Right atrium auricular region (tissue), 2 donors: ENCODE measurements around the gene SLC17A5. TPM values are rescaled to one million over a fixed set of nuclear protein-coding genes. Genes with fewer than 3 reads are reported as not detected.
"Not testable (repeated sequence)": the region's sequence is repeated elsewhere in the genome, so short reads cannot be mapped to it uniquely, and the experiment has no call there.

Source experiments
- DNase-seq: peaks from one replicate; pipeline ENCODE4 v3.0.0-alpha.2; 2019; ENCODE audit warnings: low spot score
- H3K27ac ChIP-seq, 2 donors: fragments of 200-600 bp; sonication (generic); 1 replicate in 1 of 2; 2 replicates in 1 of 2; pipeline ENCODE4 v1.5.1; 2016 to 2019
- H3K27me3 ChIP-seq, 2 donors: fragments of 200-600 bp; sonication (generic); one replicate each; pipeline versions ENCODE4 v1.5.1 to v1.6.0; 2017 to 2019
- H3K36me3 ChIP-seq: fragments of 200-600 bp; sonication (generic); one replicate; pipeline ENCODE4 v1.5.1; 2016
- H3K4me1 ChIP-seq, 2 donors: fragments of 200-600 bp; sonication (generic); one replicate each; pipeline versions ENCODE4 v1.5.1 to v1.6.0; 2017 to 2019
- H3K4me3 ChIP-seq, 2 donors: fragments of 200-600 bp; sonication (generic); 1 replicate in 1 of 2; 2 replicates in 1 of 2; pipeline ENCODE4 v1.5.1; 2017 to 2019; ENCODE audit warnings: mild to moderate bottlenecking in 1 of 2, moderate library complexity in 1 of 2
- H3K9me3 ChIP-seq, 2 donors: fragments of 200-600 bp; sonication (generic); one replicate each; pipeline ENCODE4 v1.5.1; 2019
- total RNA-seq, 2 donors: library from RNA; depleted of rRNA; stranded (reverse); fragments of >200 nt; gene quantifications; one replicate each; pipeline ENCODE4 v1.1.0, GENCODE V29; 2016
- TF ChIP-seq, protein P1 (sequence below), 2 donors: fragments of 200-600 bp; sonication (generic); IDR thresholded peaks; one replicate each; pipeline ENCODE4 v1.5.1; 2019; ENCODE audit warnings: antibody characterized with exemption in 2 of 2

The SLC17A5 gene
- total RNA-seq, 2 donors from 2014 or later = 10.2 to 11.8 TPM

DNA sequence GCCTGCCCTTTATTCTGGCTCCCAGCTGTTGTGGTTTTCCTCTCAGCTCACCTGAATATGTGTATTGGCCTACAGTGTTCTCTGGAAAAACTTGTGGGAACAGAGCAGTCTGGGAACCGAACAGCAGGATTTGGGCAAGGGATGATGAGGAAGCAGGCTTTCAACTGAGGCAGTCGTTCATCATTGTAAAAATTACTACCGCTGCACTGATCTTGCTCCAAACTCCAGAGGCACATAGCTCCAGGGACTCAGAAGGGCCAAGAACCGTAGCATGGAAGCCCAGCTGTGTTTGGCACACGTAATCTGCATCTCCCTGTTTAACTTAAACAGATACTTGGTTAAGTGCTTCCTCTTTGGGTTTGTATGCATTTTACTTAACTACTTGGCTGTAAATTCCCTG, 84.7 kb downstream of the SLC17A5 start:
- peaks cover 0 to 16% of the 10 kb centered on the region in 2 donors for H3K4me1 ChIP-seq
- H3K36me3 ChIP-seq = no peaks in the 10 kb centered on the region
- H3K27ac ChIP-seq = no peak overlapping the region
- no peaks in the 10 kb centered on the region for H3K27me3 ChIP-seq
- H3K4me3 ChIP-seq = no peak overlapping the region
- H3K9me3 ChIP-seq = no peaks in the 10 kb centered on the region
- no peak for DNase-seq
- TF ChIP-seq, protein P1, sequence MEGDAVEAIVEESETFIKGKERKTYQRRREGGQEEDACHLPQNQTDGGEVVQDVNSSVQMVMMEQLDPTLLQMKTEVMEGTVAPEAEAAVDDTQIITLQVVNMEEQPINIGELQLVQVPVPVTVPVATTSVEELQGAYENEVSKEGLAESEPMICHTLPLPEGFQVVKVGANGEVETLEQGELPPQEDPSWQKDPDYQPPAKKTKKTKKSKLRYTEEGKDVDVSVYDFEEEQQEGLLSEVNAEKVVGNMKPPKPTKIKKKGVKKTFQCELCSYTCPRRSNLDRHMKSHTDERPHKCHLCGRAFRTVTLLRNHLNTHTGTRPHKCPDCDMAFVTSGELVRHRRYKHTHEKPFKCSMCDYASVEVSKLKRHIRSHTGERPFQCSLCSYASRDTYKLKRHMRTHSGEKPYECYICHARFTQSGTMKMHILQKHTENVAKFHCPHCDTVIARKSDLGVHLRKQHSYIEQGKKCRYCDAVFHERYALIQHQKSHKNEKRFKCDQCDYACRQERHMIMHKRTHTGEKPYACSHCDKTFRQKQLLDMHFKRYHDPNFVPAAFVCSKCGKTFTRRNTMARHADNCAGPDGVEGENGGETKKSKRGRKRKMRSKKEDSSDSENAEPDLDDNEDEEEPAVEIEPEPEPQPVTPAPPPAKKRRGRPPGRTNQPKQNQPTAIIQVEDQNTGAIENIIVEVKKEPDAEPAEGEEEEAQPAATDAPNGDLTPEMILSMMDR (IDR thresholded peaks at IDR 0.05) = no peak

DNA sequence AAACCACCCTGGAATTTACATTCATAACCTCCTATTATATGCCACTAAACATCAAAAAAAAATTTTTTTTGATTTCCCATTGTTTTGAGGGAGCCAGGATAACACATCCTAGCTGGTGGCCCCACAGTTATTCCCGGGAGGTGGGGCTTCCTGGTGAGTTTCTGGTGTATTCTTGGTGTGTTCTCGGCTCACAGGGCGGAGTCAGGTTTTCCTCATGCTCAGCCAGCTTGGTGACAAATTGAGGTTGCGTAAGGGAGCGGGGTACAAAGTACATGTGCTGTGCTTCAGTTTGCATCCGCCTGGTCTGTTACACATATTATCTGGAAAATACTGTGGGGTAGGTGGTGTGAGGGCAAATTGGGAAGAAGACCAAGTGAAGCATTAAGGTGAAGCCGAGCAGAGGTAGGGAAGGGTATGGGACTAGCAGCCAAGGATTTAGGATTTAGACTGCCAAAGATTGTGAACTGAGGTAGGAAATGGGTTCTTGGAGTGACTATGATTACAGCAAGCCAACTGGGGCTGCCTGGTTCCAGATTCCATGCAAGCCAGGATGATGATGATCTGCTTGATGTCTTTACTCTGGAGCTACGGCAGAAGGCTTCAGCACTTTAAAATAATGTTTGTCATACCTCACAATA, 86.7 kb downstream of the SLC17A5 start:
- no peaks in the 10 kb centered on the region for H3K36me3 ChIP-seq
- H3K27ac ChIP-seq = peak overlapping the region; percentile 41 to 73
- peaks cover 0 to 16% of the 10 kb centered on the region in 2 donors for H3K4me1 ChIP-seq
- no peak overlapping the region for H3K4me3 ChIP-seq
- peak; percentile 87 for DNase-seq
- H3K9me3 ChIP-seq = no peaks in the 10 kb centered on the region
- H3K27me3 ChIP-seq = no peaks in the 10 kb centered on the region
- TF ChIP-seq, protein P1 (IDR thresholded peaks at IDR 0.05) = no peak

DNA sequence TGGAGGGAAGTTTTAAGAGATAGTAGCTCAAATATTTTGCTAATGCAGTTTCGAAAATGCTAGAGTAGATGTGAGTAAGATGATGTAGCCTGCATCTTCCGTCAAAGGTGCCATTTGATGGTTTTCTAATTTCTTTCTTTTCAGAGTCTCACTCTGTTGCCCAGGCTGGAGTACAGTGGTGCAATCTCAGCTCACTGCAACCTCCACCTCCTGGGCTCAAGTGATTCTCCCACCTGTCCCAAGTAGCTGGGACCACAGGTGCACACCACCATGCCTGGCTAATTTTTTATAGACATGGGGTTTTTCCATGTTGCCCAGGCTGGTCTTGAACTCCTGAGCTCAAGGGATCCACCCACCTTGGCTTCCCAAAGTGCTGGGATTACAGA, 87.3 kb downstream of the SLC17A5 start:
- DNase-seq, H3K36me3 ChIP-seq, H3K27me3 ChIP-seq, H3K9me3 ChIP-seq, H3K4me3 ChIP-seq: not testable (repeated sequence)
- peak overlapping the region in 1 of 2 donors; percentile 73 for H3K27ac ChIP-seq
- H3K4me1 ChIP-seq = peaks cover 0 to 11% of the 10 kb centered on the region in 2 donors

DNA sequence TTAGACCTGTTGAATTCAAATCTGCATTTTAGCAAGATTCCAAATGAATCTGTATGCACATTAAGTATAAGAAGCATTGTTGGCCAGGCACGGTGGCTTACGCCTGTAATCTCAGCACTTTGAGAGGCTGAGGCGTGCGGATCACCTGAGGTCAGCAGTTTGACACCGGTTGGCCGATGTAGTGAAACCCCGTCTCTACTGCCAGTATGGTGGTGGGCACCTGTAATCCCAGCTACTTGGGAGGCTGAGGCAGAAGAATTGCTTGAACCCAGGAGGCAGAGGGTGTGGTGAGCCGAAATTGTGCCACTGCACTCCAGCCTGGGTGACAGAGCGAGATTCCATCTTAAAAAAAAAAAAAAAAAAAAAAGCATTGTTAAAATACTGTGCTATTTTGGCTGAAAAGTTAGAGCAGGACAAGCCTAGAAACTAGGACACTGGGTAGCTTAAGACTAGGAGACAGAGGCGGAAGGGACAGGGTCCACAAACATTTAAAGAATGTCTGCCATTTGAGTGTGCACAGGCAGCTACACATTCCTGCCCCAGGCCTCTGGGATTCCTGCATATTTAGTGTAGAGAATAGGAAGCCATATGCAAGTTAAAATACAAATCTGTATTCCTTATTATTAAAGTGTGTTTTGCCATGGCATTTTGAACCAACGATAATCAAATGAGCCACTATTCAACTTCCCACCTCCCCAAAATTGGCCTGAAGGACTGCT, 87.9 kb downstream of the SLC17A5 start:
- Histone ChIP-seq H3K27ac (no peak overlapping the region), H3K4me1 (peaks cover 0 to 9% of the 10 kb centered on the region in 2 donors), H3K36me3 (no peaks in the 10 kb centered on the region), H3K9me3 (no peaks in the 10 kb centered on the region), H3K4me3 (no peak overlapping the region), H3K27me3 (no peaks in the 10 kb centered on the region)
- DNase-seq = no peak
- TF ChIP-seq, protein P1 (IDR thresholded peaks at IDR 0.05) = no peak

DNA sequence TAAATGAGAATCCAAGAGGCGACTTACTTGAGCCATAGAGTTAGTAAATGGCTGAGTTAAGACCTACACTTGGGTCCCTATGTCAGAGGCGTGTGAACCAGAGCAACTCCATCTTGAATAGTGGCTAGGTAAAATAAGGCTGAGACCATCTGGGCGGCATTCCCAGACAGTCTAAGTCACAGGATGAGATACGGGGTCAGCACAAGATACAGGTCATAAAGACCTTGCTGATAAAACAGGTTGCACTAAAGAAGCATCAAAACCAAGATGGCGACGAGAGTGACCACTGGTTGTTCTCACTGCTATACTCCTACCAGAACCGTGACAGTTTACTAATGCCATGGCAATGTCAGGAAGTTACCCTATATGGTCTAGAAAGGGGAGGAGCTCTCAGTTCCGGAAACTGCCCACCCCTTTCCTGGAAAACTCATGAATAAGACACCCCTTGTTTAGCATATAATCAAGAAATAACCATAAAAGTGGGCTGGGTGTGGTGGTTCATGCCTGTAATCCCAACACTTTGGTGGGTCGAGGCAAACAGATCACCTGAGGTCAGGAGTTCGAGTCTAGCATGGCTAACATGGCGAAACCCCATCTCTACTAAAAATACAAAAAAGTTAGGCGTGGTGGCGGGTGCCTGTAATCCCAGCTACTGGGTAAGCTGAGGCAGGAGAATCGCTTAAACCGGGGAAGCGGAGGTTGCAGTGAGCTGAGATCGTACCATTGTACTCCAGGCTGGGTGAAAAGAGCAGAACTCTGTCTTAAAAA, 89.0 kb downstream of the SLC17A5 start:
- no peaks in the 10 kb centered on the region for H3K36me3 ChIP-seq
- H3K4me1 ChIP-seq = peaks cover 0 to 6% of the 10 kb centered on the region in 2 donors
- H3K27me3 ChIP-seq = no peaks in the 10 kb centered on the region
- no peak overlapping the region for H3K27ac ChIP-seq
- no peak overlapping the region for H3K4me3 ChIP-seq
- no peaks in the 10 kb centered on the region for H3K9me3 ChIP-seq
- TF ChIP-seq, protein P1 (IDR thresholded peaks at IDR 0.05) = no peak
- DNase-seq = no peak

DNA sequence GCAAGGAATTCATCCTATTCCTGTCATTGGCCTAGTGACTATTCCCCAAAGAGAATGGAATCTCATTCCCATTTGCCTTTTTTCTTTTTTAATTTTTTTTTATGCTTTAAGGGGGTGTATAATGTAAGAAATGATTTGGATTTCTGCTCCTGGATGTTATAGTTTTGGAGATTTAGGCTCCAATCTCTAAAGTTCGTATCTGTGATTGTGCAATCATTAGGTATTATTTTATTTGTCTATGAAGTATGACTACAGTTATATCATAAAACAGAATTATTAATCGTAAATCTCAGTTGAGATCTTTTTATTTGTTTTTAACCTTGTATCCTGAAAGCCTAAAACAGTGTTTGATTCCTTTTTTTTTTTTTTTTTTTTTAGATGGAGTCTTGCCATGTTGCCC, 91.2 kb downstream of the SLC17A5 start:
- H3K27me3 ChIP-seq = no peaks in the 10 kb centered on the region
- no peaks in the 10 kb centered on the region for H3K36me3 ChIP-seq
- no peak overlapping the region for H3K27ac ChIP-seq
- TF ChIP-seq, protein P1 (IDR thresholded peaks at IDR 0.05) = no peak
- no peak overlapping the region for H3K4me3 ChIP-seq
- H3K4me1 ChIP-seq = peaks cover 0 to 4% of the 10 kb centered on the region in 2 donors
- no peak for DNase-seq
- H3K9me3 ChIP-seq = no peaks in the 10 kb centered on the region
